TTC549 (cell line): ENCODE data around the gene NR4A2.
"Not testable (repeated sequence)": the region's sequence is repeated elsewhere in the genome, so short reads cannot be mapped to it uniquely, and the experiment has no call there.

Experiments
- FAIRE-seq: peaks from 2 replicates; lab custom pipeline; 2012; peaks lifted over from hg19 to GRCh38; lab: Jason Lieb, UNC

NR4A2 gene

DNA sequence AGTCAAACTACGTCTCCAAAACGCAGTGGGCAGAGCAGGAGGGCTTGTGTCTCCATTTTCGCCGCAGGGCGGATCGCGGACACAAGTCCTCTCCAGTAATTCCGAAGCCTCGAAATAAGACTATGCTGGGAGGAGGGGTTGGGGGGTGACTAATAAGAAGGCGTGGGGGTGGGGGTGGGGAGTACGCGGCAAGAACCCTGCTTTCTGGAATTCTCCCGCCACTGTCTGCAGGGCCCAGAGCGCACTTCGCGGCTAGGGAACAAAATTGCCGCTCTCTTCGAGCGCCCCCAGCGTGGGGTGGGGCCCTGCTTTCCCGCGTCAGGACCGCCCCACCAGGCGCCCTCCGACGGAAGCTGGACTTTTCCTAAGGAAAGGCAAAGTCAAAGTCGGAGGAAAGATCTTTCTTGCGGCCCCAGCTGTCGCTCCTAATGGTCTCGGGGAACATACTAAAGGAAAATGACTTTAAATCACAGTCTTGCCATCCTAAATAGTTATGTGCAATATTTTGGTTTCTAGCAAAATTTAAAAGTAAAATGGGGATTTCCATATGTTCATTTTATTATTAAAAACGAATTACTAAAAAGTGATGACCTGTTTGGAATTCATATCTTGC lies 11.9 kb downstream of the NR4A2 start:
- FAIRE-seq, result no peak

- FAIRE-seq, result no peak
These were observed 12.6 kb downstream of the NR4A2 start for GRCh38 chr2:156319811-156320485.

GRCh38 chr2:156317631-156318030 lies 14.9 kb downstream of the NR4A2 start:
- no peak for FAIRE-seq

GRCh38 chr2:156311976-156312375 lies 20.5 kb downstream of the NR4A2 start:
- FAIRE-seq, result no peak

DNA sequence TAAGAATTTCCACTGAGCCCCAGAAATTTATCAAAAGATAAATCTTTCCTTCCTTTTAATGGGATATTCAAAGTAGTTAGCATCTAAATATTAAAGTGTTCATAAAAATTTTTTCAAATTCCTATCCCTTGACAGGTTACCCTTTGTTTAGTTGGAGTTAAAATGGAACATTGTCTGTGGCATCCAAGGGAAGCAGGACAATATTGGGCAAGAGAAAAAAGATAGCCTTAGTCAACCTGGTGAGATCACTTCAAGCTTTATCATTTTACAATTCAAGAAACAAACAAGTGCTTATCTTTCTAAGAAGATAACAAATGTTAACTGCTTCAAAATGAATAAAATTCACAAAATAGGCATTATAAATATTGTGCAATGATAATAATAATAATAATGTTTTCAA lies 21.7 kb downstream of the NR4A2 start:
- no peak for FAIRE-seq

DNA sequence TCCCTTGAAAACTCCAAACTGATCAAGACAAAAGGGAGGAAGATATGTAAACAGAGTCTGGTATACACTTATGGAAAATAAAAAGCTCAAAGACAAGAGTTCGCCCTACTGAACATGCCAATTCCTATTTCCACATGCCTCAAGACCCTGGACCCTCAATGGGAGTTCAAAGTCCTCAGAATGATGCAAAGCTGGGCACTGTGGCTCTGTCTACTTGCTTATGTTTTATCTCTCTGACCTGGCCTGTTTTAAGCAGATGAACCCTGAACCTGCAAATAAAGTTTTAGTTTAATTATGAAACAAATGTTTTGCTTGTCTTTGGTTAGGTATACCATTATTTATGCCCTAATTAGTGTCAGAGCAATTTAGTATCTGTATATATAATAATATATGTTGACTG lies 22.6 kb downstream of the NR4A2 start:
- FAIRE-seq, result no peak

GRCh38 chr2:156309167-156309566 lies 23.4 kb downstream of the NR4A2 start:
- FAIRE-seq, result no peak

DNA sequence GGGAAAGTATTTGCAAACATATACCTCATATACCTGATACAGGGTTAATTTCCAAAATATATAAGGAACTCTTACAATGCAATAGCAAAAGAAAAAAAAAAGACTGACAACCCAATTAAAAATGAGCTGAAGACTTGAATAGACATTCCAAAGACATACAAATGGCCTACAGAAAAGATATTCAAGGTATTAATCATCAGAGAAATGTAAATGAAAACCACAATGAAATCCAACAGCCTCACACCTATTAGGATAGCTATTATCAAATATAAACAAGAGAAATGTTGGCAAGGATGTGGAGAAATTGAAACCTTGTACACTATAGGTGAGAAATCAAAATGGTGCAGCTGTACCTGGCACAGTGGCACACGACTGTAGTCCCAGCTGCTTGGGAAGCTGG lies 25.7 kb downstream of the NR4A2 start:
- no peak for FAIRE-seq

DNA sequence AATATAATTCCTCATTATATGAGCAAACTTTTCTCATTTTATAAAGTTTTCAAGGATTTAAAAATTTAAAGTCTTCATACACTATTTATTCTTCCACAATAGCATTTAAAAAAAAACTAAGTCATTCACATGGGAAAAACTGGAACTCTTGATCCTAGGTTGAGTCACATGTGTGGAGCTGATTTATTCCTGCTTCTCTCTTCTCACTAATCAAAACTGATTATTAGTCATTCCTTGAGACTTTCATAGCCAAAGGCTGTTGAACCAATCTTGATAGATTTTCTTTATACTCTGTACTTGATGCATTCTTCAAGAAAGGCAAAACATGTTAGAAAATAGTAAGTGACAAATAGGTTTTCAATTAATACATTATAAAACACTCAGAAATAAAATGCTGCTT lies 27.4 kb downstream of the NR4A2 start:
- FAIRE-seq, result no peak

- no peak for FAIRE-seq
These were observed 32.2 kb downstream of the NR4A2 start for GRCh38 chr2:156300337-156300736.

- no peak for FAIRE-seq
These were observed 37.5 kb downstream of the NR4A2 start for GRCh38 chr2:156294945-156295580.

DNA sequence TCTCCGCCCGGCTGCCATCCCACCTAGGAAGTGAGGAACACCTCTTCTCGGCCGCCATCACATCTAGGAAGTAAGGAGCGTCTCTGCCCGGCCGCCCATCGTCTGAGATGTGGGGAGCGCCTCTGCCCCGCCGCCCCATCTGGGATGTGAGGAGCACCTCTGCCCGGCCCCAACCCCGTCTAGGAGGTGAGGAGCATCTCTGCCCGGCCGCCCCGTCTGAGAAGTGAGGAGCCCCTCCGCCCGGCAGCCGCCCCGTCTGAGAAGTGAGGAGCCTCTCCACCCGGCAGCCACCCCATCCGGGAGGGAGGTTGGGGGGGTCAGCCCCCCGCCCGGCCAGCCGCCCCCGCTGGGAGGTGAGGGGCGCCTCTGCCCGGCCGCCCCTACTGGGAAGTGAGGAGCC lies 39.1 kb downstream of the NR4A2 start:
- FAIRE-seq, result not testable (repeated sequence)

GRCh38 chr2:156279446-156280150 lies 52.9 kb downstream of the NR4A2 start:
- FAIRE-seq, result no peak
